ENCODE measurements around the gene KDM2A.

Gene KDM2A

GRCh38 chr11:67153971-67154370 is 34.9 kb downstream of the KDM2A start:
- DNase-seq (ENCODE audit: low read depth in 1 of 2, low spot score in 1 of 2), result no peak
- TF ChIP-seq SPI1 (IDR thresholded peaks at IDR 0.05; ENCODE audit: borderline replicate concordance, low read depth), result no peak
- TF ChIP-seq REST (IDR thresholded peaks at IDR 0.05; ENCODE audit: insufficient replicate concordance, low read depth), result no peak
- no peak for TF ChIP-seq CTCF (IDR thresholded peaks at IDR 0.05; ENCODE audit: insufficient read depth, low read length)

GRCh38 chr11:67154726-67155125 is 35.7 kb downstream of the KDM2A start:
- no peak overlapping the region for H3K27ac ChIP-seq (replicated peaks)
- TF ChIP-seq POLR2AphosphoS5 (IDR thresholded peaks at IDR 0.05; ENCODE audit: low read depth) (no peak), GABPA (IDR thresholded peaks at IDR 0.05; ENCODE audit: low read depth) (no peak), SPI1 (IDR thresholded peaks at IDR 0.05; ENCODE audit: borderline replicate concordance, low read depth) (no peak), REST (IDR thresholded peaks at IDR 0.05; ENCODE audit: insufficient replicate concordance, low read depth) (no peak), CTCF (IDR thresholded peaks at IDR 0.05; ENCODE audit: insufficient read depth, low read length) (no peak)
- no peaks in the 10 kb centered on the region for H3K27me3 ChIP-seq (ENCODE audit: insufficient read depth, poor library complexity, severe bottlenecking)
- H3K4me3 ChIP-seq (replicated peaks; ENCODE audit: insufficient read depth, low read length), result no peak overlapping the region
- DNase-seq (ENCODE audit: low read depth in 1 of 2, low spot score in 1 of 2), result no peak

More at GRCh38 chr11:67153971-67154370, 34.9 kb downstream of the KDM2A start:
- Histone ChIP-seq H3K27ac (replicated peaks) (no peak overlapping the region), H3K27me3 (ENCODE audit: insufficient read depth, poor library complexity, severe bottlenecking) (no peaks in the 10 kb centered on the region), H3K4me3 (replicated peaks; ENCODE audit: insufficient read depth, low read length) (no peak overlapping the region)

GRCh38 chr11:67157691-67158090 is 38.6 kb downstream of the KDM2A start:
- H3K27me3 ChIP-seq (ENCODE audit: insufficient read depth, poor library complexity, severe bottlenecking), result no peaks in the 10 kb centered on the region

More at GRCh38 chr11:67157691-67158090, 38.6 kb downstream of the KDM2A start:
- TF ChIP-seq POLR2AphosphoS5 (IDR thresholded peaks at IDR 0.05; ENCODE audit: low read depth) (no peak), SPI1 (IDR thresholded peaks at IDR 0.05; ENCODE audit: borderline replicate concordance, low read depth) (no peak), CTCF (IDR thresholded peaks at IDR 0.05; ENCODE audit: insufficient read depth, low read length) (no peak), GABPA (IDR thresholded peaks at IDR 0.05; ENCODE audit: low read depth) (no peak), REST (IDR thresholded peaks at IDR 0.05; ENCODE audit: insufficient replicate concordance, low read depth) (no peak)
- H3K27ac ChIP-seq (replicated peaks), result no peak overlapping the region
- no peak overlapping the region for H3K4me3 ChIP-seq (replicated peaks; ENCODE audit: insufficient read depth, low read length)
- no peak for DNase-seq (ENCODE audit: low read depth in 1 of 2, low spot score in 1 of 2)

All from HL-60 (cell line).